Activated T-cell treated with anti-CD3 and anti-CD28 coated beads, Interleukin-2, amount 50 U/mL, for 24 hours (primary cell): Measurements from ENCODE around the gene RBM20.
"Not testable (repeated sequence)": the region's sequence is repeated elsewhere in the genome, so short reads cannot be mapped to it uniquely, and the experiment has no call there.

Source experiments
- DNase-seq: peaks from one replicate; pipeline ENCODE4 v3.0.0-alpha.2; 2020
- H3K27ac Mint-ChIP-seq: 2 replicates; pipeline ENCODE4 v1.8.0; 2020; ENCODE audit warnings: mild to moderate bottlenecking, mixed read lengths
- H3K27me3 Mint-ChIP-seq: 2 replicates; pipeline ENCODE4 v1.8.0; 2020; ENCODE audit warnings: mixed read lengths
- H3K36me3 Mint-ChIP-seq: 2 replicates; pipeline ENCODE4 v1.8.0; 2020; ENCODE audit warnings: low read depth, mixed read lengths
- H3K4me1 Mint-ChIP-seq: 2 replicates; pipeline ENCODE4 v1.8.0; 2020; ENCODE audit warnings: low read depth, mixed read lengths
- H3K4me3 Mint-ChIP-seq: 2 replicates; pipeline ENCODE4 v1.8.0; 2020; ENCODE audit warnings: mild to moderate bottlenecking, moderate library complexity, mixed read lengths
- H3K9me3 Mint-ChIP-seq: 2 replicates; pipeline ENCODE4 v1.8.0; 2020; ENCODE audit warnings: mixed read lengths

Gene RBM20

GRCh38 chr10:110636932-110637557 is 7.1 kb upstream of the RBM20 start:
- H3K9me3 Mint-ChIP-seq = no peaks in the 10 kb centered on the region
- peaks cover 22% of the 10 kb centered on the region for H3K27me3 Mint-ChIP-seq
- H3K27ac Mint-ChIP-seq = no peak overlapping the region
- H3K4me1 Mint-ChIP-seq = peaks cover 12% of the 10 kb centered on the region
- H3K36me3 Mint-ChIP-seq = no peaks in the 10 kb centered on the region
- no peak overlapping the region for H3K4me3 Mint-ChIP-seq
- DNase-seq = no peak

- Mint-ChIP-seq H3K4me1 (peaks cover 17% of the 10 kb centered on the region), H3K36me3 (no peaks in the 10 kb centered on the region), H3K27ac (no peak overlapping the region), H3K27me3 (peaks cover 27% of the 10 kb centered on the region), H3K9me3 (no peaks in the 10 kb centered on the region), H3K4me3 (no peak overlapping the region)
- no peak for DNase-seq
Measured at GRCh38 chr10:110637558-110638053, 6.5 kb upstream of the RBM20 start.

- Mint-ChIP-seq H3K4me3 (no peak overlapping the region), H3K27me3 (peaks cover 34% of the 10 kb centered on the region), H3K4me1 (peaks cover 24% of the 10 kb centered on the region), H3K36me3 (no peaks in the 10 kb centered on the region), H3K27ac (no peak overlapping the region), H3K9me3 (no peaks in the 10 kb centered on the region)
- DNase-seq = no peak
Measured at GRCh38 chr10:110638319-110638718, 5.8 kb upstream of the RBM20 start.

GRCh38 chr10:110639046-110639445 is 5.1 kb upstream of the RBM20 start:
- not testable (repeated sequence) for H3K4me3 Mint-ChIP-seq, H3K9me3 Mint-ChIP-seq, DNase-seq, H3K27ac Mint-ChIP-seq, H3K36me3 Mint-ChIP-seq
- peaks cover 38% of the 10 kb centered on the region for H3K27me3 Mint-ChIP-seq
- H3K4me1 Mint-ChIP-seq = peaks cover 25% of the 10 kb centered on the region

- Mint-ChIP-seq H3K27me3 (peaks cover 42% of the 10 kb centered on the region), H3K4me1 (peaks cover 29% of the 10 kb centered on the region)
- DNase-seq, H3K27ac Mint-ChIP-seq, H3K9me3 Mint-ChIP-seq, H3K36me3 Mint-ChIP-seq, H3K4me3 Mint-ChIP-seq: not testable (repeated sequence)
Measured at GRCh38 chr10:110639858-110640257, 4.3 kb upstream of the RBM20 start.

- no peak overlapping the region for H3K4me3 Mint-ChIP-seq
- DNase-seq = peak; percentile 64
- H3K4me1 Mint-ChIP-seq = peaks cover 31% of the 10 kb centered on the region
- H3K36me3 Mint-ChIP-seq = no peaks in the 10 kb centered on the region
- no peaks in the 10 kb centered on the region for H3K9me3 Mint-ChIP-seq
- no peak overlapping the region for H3K27ac Mint-ChIP-seq
- peaks cover 53% of the 10 kb centered on the region for H3K27me3 Mint-ChIP-seq
Measured at GRCh38 chr10:110641256-110641655, 2.9 kb upstream of the RBM20 start.

GRCh38 chr10:110642204-110643034 is 1.7 kb upstream of the RBM20 start:
- peaks cover 59% of the 10 kb centered on the region for H3K27me3 Mint-ChIP-seq
- peak overlapping the region; percentile 73 for H3K4me3 Mint-ChIP-seq
- no peaks in the 10 kb centered on the region for H3K9me3 Mint-ChIP-seq
- no peak for DNase-seq
- H3K4me1 Mint-ChIP-seq = peaks cover 31% of the 10 kb centered on the region
- no peaks in the 10 kb centered on the region for H3K36me3 Mint-ChIP-seq
- H3K27ac Mint-ChIP-seq = no peak overlapping the region

- Mint-ChIP-seq H3K4me3 (peak overlapping the region; percentile 73), H3K4me1 (peaks cover 31% of the 10 kb centered on the region), H3K9me3 (no peaks in the 10 kb centered on the region), H3K27me3 (peaks cover 58% of the 10 kb centered on the region), H3K36me3 (no peaks in the 10 kb centered on the region), H3K27ac (peak overlapping the region; percentile 3)
- DNase-seq = peak; percentile 42
Measured at GRCh38 chr10:110643035-110643652, 992 bp upstream of the RBM20 start.

- no peak for DNase-seq
- Mint-ChIP-seq H3K9me3 (no peaks in the 10 kb centered on the region), H3K4me1 (peaks cover 31% of the 10 kb centered on the region), H3K36me3 (no peaks in the 10 kb centered on the region), H3K27ac (no peak overlapping the region), H3K4me3 (peak overlapping the region; percentile 69), H3K27me3 (peaks cover 66% of the 10 kb centered on the region)
Measured at GRCh38 chr10:110644598-110645462, 694 bp downstream of the RBM20 start.

- Mint-ChIP-seq H3K36me3 (no peaks in the 10 kb centered on the region), H3K9me3 (no peaks in the 10 kb centered on the region), H3K27ac (no peak overlapping the region), H3K4me3 (no peak overlapping the region), H3K4me1 (peaks cover 33% of the 10 kb centered on the region), H3K27me3 (peaks cover 67% of the 10 kb centered on the region)
- DNase-seq = no peak
Measured at GRCh38 chr10:110646417-110647135, 2.4 kb downstream of the RBM20 start.

GRCh38 chr10:110647136-110647430 is 2.9 kb downstream of the RBM20 start:
- no peak overlapping the region for H3K27ac Mint-ChIP-seq
- H3K4me1 Mint-ChIP-seq = peaks cover 34% of the 10 kb centered on the region
- H3K36me3 Mint-ChIP-seq = no peaks in the 10 kb centered on the region
- no peak overlapping the region for H3K4me3 Mint-ChIP-seq
- no peaks in the 10 kb centered on the region for H3K9me3 Mint-ChIP-seq
- H3K27me3 Mint-ChIP-seq = peaks cover 62% of the 10 kb centered on the region
- DNase-seq = no peak

GRCh38 chr10:110648692-110649346 is 4.7 kb downstream of the RBM20 start:
- no peak for DNase-seq
- Mint-ChIP-seq H3K36me3 (no peaks in the 10 kb centered on the region), H3K9me3 (no peaks in the 10 kb centered on the region), H3K4me3 (no peak overlapping the region), H3K27ac (no peak overlapping the region), H3K27me3 (peaks cover 49% of the 10 kb centered on the region), H3K4me1 (peaks cover 28% of the 10 kb centered on the region)
